ENCODE results near the gene RCAN1.
"Not testable (repeated sequence)": the region's sequence is repeated elsewhere in the genome, so short reads cannot be mapped to it uniquely, and the experiment has no call there.

RCAN1 gene

DNA sequence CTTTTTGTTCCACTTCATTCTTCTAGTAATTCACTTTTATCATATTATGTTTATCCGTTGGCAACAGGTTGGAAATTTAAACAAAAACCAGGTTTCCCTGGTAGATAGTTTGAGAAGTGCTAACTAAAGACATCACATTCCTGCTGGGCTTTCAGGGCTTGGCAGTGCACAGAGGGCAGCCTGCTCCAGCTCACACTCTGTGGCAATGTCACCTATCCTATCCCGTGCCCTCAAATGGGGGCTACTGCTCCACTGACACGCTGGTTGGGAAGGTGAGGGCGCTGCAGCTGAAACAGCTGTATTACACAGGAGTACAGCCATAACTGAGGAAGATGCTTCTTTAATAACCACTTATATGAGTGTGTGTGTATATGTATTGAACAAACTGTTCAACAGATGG, 49.7 kb downstream of the RCAN1 start:
- TF ChIP-seq, protein P1, sequence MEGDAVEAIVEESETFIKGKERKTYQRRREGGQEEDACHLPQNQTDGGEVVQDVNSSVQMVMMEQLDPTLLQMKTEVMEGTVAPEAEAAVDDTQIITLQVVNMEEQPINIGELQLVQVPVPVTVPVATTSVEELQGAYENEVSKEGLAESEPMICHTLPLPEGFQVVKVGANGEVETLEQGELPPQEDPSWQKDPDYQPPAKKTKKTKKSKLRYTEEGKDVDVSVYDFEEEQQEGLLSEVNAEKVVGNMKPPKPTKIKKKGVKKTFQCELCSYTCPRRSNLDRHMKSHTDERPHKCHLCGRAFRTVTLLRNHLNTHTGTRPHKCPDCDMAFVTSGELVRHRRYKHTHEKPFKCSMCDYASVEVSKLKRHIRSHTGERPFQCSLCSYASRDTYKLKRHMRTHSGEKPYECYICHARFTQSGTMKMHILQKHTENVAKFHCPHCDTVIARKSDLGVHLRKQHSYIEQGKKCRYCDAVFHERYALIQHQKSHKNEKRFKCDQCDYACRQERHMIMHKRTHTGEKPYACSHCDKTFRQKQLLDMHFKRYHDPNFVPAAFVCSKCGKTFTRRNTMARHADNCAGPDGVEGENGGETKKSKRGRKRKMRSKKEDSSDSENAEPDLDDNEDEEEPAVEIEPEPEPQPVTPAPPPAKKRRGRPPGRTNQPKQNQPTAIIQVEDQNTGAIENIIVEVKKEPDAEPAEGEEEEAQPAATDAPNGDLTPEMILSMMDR (IDR thresholded peaks at IDR 0.05; ENCODE audit: low read depth, low read length), result no peak
- no peak for DNase-seq (ENCODE audit: extremely low read depth, low read depth)

DNA sequence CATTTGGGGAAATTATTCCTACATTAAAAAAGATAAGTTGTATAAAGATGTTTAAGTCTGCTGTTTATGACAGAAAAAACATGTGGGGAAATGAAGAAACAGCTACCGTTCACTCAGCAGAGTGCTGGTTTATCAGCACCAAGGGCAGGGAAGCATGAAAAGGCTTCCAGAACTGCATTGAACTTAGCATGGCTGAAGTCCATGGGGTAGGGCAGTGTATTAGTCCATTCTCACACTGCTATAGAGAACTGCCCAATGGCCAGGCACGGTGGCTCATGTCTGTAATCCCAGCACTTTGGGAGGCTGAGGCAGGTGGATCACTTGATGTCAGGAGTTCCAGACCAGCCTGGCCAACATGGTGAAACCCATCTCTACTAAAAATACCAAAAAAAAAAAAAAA, 51.5 kb downstream of the RCAN1 start:
- not testable (repeated sequence) for DNase-seq (ENCODE audit: extremely low read depth, low read depth)

DNA sequence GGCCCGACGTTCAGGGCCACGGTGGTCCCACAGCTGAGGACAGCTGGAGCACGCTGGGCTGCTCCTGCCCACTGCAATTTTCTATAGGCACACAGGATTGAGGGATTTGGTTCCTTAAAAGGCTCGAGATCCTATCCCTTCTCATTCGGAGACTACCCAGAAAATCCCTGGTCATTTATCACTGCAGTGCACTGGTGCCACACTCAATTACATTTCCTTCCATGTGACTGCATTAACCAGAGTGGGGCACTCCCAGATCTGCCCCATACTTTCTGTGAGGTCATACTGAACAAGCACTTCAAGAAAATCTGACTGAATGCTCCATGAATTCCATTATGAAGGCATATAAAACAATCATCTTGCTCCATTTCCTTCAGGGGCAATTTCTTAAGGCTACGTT, 53.1 kb downstream of the RCAN1 start:
- TF ChIP-seq, protein P1 (IDR thresholded peaks at IDR 0.05; ENCODE audit: low read depth, low read length), result no peak
- DNase-seq (ENCODE audit: extremely low read depth, low read depth), result no peak

DNA sequence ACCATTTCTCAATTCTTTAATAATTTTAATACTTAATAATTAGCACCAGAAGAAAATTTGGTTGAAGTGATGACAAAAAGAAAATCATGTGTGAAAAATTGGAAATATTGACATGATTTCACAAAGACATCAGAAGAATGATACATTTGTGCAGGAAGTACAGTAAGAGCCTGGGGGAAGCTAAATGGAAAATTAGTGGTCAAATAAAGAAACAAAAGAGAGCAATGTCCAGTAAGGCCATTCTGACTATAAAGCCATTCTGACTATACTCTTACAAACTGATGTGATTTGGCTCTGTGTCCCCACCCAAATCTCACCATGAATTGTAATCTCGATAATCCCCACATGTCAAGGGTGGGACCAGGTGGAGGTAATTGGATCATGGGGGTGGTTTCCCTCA, 54.3 kb downstream of the RCAN1 start:
- TF ChIP-seq, protein P1 (IDR thresholded peaks at IDR 0.05; ENCODE audit: low read depth, low read length), result no peak
- DNase-seq (ENCODE audit: extremely low read depth, low read depth), result no peak

DNA sequence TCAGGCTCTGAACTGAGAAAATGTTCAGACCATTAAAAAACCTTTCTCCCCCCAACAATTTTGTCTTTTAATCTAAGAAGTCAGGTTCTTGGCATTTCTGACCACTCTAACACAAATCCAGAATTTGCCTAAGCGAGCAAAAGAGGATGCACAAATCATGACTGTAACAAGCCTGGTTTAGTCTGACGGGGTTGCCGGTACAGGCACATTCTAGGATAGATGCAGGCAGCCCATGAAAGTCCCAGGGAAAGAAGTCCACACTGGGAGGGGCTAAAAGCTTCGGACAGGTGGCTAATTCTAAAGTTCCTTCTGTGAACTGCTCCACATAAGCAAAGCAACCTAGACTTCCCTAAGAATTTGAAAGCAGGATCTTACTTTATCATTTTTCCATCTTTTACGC, 54.9 kb downstream of the RCAN1 start:
- TF ChIP-seq, protein P1 (IDR thresholded peaks at IDR 0.05; ENCODE audit: low read depth, low read length), result no peak
- DNase-seq (ENCODE audit: extremely low read depth, low read depth), result no peak

DNA sequence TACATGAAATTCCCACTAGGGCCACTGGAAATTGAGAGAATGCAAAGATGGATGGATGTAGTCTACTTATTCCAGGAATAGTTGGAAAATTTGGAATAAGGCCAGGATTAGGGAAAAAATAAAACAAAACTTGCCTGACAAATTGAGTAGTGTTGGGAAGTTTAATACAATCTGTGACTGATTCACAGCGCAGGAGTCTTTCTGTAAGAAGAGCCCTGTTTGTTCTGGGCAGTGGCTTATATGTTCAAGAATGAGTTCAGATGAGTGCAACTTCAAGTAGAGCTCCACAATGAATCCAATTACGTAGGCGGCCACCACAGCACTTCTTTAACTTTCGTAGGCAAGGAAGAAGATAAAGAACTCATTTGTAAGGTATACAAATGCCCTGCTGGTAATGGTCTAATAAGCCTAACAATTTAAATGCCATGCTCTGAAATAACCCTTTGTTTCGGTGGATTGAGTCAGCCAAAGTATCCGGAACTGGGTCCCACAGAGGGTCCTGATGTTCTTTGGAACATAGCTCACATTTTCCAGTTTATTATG, 55.8 kb downstream of the RCAN1 start:
- TF ChIP-seq, protein P1 (IDR thresholded peaks at IDR 0.05; ENCODE audit: low read depth, low read length), result no peak
- DNase-seq (ENCODE audit: extremely low read depth, low read depth), result no peak

DNA sequence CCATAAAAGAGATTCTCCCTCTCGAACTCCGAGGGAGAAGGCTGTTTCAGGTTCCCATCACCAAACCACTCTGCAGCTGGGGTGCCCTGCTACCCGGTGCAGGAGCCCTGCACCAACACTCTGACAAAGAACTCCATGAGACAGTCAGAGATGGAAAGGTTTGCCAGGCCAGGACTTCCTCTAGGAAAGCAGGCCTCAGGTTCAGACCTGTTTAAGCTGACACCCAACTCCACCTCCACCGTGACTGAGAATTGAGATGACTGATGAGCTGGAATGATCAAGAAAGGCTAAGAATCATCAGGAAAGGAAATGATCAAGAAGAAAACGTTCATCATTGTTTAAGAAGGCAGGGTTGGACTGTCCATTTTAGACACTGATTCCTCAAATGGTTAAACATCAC, 56.7 kb downstream of the RCAN1 start:
- TF ChIP-seq, protein P1 (IDR thresholded peaks at IDR 0.05; ENCODE audit: low read depth, low read length), result no peak
- no peak for DNase-seq (ENCODE audit: extremely low read depth, low read depth)

DNA sequence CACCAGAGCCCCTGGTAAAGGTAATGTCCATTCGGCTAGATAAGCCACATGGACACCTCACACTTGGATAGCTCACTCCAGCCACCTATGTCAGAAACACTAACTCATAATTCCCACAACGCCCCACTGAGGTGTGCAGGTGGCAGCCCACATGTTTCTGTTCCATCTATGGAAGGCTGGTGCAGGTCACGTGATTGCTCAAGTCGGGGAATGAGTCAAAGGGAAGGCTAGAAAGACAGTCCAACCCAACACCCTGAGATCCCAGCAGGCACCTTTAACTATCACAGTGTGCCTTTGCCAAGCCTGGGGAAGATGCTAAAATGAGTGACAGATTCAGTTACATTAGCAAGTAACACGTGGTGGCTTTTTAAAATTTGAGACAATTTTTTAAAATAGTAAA, 57.7 kb downstream of the RCAN1 start:
- TF ChIP-seq, protein P1 (IDR thresholded peaks at IDR 0.05; ENCODE audit: low read depth, low read length), result no peak
- no peak for DNase-seq (ENCODE audit: extremely low read depth, low read depth)

DNA sequence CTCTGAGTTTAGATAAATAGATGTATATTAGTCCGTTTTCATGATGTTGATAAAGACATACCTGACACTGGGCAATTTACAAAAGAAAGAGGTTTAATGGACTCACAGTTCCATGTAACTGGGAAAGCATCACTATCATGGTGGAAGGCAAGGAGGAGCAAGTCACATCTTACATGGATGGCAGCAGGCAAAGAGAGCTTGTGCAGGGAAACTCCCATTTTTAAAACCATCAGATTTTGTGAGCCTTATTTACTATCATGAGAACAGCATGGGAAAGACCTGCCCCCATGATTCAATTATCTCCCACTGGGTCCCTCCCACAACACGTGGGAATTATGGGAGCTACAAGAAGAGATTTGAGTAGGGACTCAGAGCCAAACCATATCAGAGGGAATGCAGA, 60.2 kb downstream of the RCAN1 start:
- DNase-seq (ENCODE audit: extremely low read depth, low read depth), result not testable (repeated sequence)

All from AG09319 (cell line).